NCI-H526 (cell line): ENCODE measurements around the gene MADD.
"Not testable (repeated sequence)": the region's sequence is repeated elsewhere in the genome, so short reads cannot be mapped to it uniquely, and the experiment has no call there.

Experiments used
- DNase-seq, 2 experiments: peaks; one replicate each; lab custom pipeline; 2025; lab: John Stamatoyannopoulos, UW

The MADD gene

GRCh38 chr11:47274495-47275235 lies 4.7 kb downstream of the MADD start:
- no peak for DNase-seq

- DNase-seq: no peak
Observed at GRCh38 chr11:47276923-47277322, 7.0 kb downstream of the MADD start.

GRCh38 chr11:47278058-47278457 lies 8.1 kb downstream of the MADD start:
- DNase-seq: no peak

- DNase-seq: no peak
Observed at GRCh38 chr11:47278769-47279168, 8.8 kb downstream of the MADD start.

GRCh38 chr11:47280099-47280498 lies 10.2 kb downstream of the MADD start:
- DNase-seq: no peak

- no peak for DNase-seq
Observed at GRCh38 chr11:47280860-47281259, 10.9 kb downstream of the MADD start.

- no peak for DNase-seq
Observed at GRCh38 chr11:47282462-47282861, 12.5 kb downstream of the MADD start.

- DNase-seq: no peak
Observed at GRCh38 chr11:47284151-47284550, 14.2 kb downstream of the MADD start.

GRCh38 chr11:47285969-47286770 lies 16.2 kb downstream of the MADD start:
- DNase-seq: no peak

GRCh38 chr11:47288066-47288465 lies 18.1 kb downstream of the MADD start:
- no peak for DNase-seq

- no peak for DNase-seq
Observed at GRCh38 chr11:47289856-47290255, 19.9 kb downstream of the MADD start.

GRCh38 chr11:47295385-47295784 lies 25.5 kb downstream of the MADD start:
- no peak for DNase-seq

GRCh38 chr11:47296045-47296444 lies 26.1 kb downstream of the MADD start:
- no peak for DNase-seq

GRCh38 chr11:47299078-47299477 lies 29.1 kb downstream of the MADD start:
- no peak for DNase-seq

- no peak for DNase-seq
Observed at GRCh38 chr11:47302853-47303252, 32.9 kb downstream of the MADD start.

GRCh38 chr11:47305734-47306483 lies 36.0 kb downstream of the MADD start:
- no peak for DNase-seq

- DNase-seq: no peak
Observed at GRCh38 chr11:47306484-47306844, 36.5 kb downstream of the MADD start.

- no peak for DNase-seq
Observed at GRCh38 chr11:47308050-47308823, 38.3 kb downstream of the MADD start.

GRCh38 chr11:47314992-47315391 lies 45.1 kb downstream of the MADD start:
- no peak for DNase-seq

GRCh38 chr11:47316501-47316900 lies 46.6 kb downstream of the MADD start:
- DNase-seq: not testable (repeated sequence)

GRCh38 chr11:47317064-47317828 lies 47.3 kb downstream of the MADD start:
- DNase-seq: no peak
